Stimulated activated CD8-positive, alpha-beta memory T cell treated with anti-CD3 and anti-CD28 coated beads, Interleukin-12 subunit alpha, Interleukin-12 subunit beta, amount 100 ng/mL, for 4 hours (primary cell): ENCODE results near the gene IL12RB2.

Experiments
- DNase-seq: peaks from one replicate; pipeline ENCODE4 v3.0.0-alpha.2; 2020; ENCODE audit warnings: low read depth

IL12RB2 gene

GRCh38 chr1:67312615-67313014, 4.9 kb downstream of the IL12RB2 start:
- DNase-seq = no peak

DNA sequence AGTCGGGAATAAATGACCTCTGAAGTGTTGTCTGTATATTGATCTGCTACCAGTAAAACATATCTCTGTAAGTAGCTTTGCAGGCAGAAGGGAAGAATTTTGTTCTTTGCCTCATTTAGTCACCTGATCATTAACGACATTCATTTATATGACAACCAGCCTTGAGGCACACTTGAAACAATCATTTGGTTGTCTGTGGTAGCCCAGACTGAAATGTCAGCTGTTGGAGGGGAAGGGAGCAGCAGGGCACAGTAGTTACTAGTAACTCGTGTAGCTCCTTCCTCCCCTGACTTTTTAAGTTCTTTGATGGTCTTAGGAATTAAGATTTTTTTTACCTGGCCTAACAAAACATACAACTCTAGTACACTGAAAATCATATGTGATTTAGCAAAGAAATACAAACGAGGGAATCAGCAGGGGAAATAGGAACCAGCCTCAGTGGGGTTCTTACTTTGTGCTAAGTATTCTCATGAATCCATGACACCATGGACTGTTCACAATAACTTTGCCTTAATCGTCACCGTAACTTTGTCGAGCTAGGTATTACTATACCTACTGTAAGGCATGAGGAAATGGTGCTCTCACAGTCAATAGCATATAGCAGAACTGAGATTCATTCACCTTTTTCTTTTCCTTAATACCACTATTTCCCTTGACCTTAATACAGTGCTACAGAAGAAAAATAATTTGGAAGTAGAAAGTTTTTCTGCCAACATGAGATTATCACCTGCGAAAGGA, 6.4 kb downstream of the IL12RB2 start:
- DNase-seq = no peak

DNA sequence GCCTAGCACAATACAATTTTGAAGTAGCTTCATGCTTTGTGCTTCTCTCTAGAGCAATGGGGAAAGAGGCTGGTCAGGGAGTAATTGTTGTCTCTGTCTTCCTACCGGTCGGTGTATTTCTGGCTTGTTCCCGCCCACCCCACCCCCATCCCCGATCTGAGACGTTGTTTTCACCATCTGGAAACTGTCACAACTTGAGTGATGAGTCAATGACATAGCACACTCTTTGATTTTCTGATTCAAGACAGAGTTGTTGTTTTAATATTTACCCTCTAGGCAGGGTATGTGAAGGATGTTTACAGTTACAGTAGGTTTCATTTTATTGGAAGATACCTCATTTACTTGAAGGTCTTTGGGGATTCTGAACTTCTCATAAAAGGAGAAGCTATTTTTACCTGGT, 7.0 kb downstream of the IL12RB2 start:
- DNase-seq = no peak

DNA sequence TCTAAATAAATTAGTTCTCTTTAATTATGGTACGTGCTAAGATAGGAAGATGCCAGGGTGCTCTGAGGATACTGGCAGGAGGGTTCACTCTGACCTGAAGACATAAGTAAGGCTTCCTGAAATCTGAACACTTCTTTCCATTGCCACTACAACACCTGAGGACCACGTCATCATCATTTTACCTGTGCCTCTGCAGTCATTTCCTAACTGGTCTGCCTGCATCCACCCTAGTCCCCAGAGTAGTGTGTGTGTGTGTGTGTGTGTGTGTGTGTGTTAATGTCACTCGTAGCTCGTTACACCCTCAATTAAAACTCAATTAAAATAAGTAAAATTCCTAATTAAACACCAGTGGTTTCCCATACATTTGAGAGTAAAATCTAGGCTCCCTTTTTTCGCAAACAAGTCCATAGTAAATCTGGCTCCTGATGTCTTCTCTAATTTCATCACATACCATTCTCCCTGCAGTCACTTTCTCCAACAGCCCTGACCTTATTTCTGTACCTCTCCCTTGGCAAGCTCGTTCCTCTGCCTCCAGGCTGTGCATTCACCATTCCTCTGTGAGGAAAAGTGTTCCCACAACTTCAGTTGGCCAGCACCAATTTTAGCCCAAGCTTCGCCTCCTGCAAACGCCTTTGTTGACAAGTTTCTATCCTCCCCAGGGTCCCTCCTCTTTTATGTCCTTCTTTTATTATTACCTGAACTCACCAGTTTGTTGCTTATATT, 8.7 kb downstream of the IL12RB2 start:
- DNase-seq = no peak

DNA sequence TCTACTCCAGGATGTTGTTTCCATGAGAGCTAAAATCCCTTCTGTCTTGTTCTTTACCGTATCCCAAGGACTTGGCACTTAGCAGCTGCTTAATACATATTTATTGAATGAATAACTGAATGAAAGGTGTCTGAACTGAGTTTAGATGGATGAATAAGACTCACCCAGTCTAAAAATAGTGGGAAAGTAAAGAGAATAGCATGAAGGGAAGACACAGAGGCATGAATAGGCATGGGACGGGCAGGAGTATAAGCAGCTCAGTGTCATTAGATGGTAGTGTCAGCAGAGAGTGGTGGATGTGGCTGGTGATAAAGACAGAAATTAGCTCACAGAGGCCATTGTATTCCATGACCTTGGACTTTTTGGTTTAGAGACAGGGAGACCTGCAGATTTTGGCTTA, 9.2 kb downstream of the IL12RB2 start:
- no peak for DNase-seq

DNA sequence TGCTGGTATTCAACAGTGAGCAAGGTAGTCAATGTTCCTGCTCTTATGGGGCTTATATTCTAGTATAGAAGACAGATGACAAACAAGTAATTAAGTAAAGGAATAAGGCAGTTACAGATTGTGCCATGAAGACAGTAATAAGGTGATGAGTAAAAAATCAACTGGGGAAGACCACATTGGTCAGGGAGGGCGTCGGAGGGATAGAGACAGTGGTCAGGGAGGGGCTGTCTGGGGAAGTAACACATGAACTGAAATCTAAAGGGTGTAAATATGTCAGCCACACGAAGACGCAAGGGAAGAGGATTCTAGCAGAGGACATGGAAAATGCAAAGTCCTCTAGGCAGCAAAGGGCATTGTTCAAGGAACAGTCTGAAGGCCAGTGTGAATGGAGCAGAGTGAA, 10.1 kb downstream of the IL12RB2 start:
- no peak for DNase-seq

- DNase-seq = no peak
Measured at GRCh38 chr1:67322442-67322841, 14.8 kb downstream of the IL12RB2 start.

GRCh38 chr1:67323087-67323486, 15.4 kb downstream of the IL12RB2 start:
- DNase-seq = no peak

DNA sequence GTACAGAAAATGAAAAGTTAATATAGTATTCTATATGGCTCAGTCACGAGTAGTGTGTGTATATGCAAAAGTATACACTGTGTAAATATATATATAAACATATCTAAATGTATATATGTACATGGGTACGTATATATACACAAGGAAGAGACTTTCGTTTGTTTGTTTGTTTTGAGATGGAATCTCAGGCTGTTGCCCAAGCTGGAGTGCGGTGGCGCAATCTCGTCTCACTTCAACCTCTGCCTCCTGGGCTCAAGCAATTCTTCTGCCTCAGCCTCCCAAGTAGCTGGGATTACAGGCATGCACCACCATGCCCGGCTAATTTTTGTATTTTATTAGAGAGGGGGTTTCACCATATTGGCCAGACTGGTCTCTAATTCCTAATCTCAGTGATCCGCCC, 16.4 kb downstream of the IL12RB2 start:
- DNase-seq = no peak

DNA sequence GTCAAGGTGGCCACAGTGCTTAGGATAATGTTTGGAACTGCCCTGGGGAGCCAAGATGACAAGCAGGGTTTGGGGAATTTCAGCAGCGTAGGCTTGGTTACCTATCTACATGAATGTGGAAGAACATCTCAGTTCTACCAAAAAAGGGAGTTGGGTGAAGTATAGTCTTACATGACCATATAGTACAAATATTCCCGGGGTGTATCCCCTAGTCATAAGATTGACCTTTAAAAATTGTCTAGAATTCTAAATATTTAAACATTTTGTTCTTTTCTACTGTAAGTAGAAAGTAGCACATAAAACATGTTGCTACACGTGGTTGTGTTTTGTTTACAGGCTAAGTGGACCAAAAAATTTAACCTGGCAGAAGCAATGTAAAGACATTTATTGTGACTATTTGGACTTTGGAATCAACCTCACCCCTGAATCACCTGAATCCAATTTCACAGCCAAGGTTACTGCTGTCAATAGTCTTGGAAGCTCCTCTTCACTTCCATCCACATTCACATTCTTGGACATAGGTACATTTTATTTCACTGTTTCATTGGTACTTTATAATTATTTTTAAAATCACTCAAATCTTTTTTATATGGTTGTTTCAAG, 20.3 kb downstream of the IL12RB2 start:
- no peak for DNase-seq

GRCh38 chr1:67332653-67333529, 25.2 kb downstream of the IL12RB2 start:
- no peak for DNase-seq

DNA sequence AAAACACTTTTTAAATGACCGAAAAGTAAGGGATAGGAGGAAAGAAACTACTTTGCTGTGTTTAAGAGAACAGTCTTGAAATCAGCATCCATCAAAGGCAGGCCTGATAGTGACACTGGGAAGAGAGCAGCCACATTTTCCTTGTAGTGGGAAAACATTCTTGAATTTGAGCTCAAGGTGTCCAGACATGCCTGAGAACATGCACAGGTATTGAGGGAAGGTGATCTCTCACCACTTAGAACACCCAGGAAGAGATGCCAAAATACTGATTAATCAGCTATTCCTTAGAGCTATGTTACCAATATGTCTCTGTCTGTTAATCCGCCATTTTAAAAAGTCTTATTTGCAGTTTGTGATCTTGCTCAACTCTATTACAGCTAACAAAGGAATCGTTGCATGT, 25.9 kb downstream of the IL12RB2 start:
- DNase-seq = no peak

GRCh38 chr1:67335411-67335810, 27.7 kb downstream of the IL12RB2 start:
- DNase-seq = no peak

GRCh38 chr1:67336157-67336556, 28.5 kb downstream of the IL12RB2 start:
- DNase-seq = no peak

DNA sequence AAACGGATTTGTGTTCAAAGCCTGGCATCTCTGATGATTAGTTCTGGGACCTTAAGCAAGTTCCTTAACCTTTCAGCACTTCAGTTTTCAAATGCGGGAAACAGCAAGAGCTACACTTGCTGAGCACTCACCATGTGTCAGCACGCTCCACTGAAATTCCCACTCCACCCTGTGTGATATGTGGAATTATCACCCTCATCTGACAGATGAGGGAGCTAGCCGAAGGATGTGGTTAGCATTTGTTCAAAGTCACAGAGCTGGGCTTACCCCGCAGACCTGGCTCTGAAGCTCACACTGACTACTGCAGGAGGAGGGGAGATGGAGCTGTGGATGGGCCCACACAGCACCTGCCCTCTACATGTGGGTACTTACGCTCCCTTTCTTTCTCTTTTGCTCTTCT, 29.1 kb downstream of the IL12RB2 start:
- no peak for DNase-seq

DNA sequence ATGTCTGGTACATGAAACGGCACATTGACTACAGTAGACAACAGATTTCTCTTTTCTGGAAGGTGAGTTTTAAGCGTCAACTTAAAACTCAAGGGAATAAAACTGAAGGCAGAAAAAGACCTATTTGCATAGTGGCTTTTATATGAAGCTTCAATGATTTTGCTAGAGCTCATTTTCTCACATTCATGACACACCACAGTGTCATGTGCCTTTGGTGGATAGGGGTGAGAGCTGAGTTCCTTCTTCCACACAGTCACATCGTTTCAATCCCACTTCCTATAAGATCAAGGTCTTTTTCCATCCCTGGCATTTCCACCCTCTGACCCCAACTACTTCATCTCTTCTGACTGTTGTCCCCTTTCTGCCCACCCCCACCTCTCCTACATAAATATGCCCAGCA, 31.0 kb downstream of the IL12RB2 start:
- DNase-seq = no peak

- no peak for DNase-seq
Measured at GRCh38 chr1:67339623-67340343, 32.1 kb downstream of the IL12RB2 start.

- DNase-seq = no peak
Measured at GRCh38 chr1:67342076-67342890, 34.6 kb downstream of the IL12RB2 start.

DNA sequence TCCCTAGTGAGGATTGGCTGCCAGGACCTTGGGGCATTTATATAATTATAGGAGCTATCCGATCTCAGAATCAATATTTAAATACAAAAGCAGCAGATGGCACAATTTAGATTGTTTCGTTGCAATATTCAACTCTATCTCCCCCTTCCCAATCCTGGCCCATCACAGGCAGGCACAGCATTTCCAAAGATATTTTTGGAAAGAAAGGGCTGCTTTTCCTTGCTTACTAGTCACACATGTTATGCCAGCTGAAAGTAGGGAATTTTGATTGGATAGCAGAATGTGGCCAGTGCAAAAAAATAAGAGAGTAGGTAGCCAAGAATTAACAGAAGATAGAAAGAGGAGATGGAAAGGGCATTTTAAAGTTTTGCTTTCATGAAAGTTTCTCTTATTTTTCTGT, 37.9 kb downstream of the IL12RB2 start:
- DNase-seq = no peak

- DNase-seq = no peak
Measured at GRCh38 chr1:67346982-67347381, 39.3 kb downstream of the IL12RB2 start.
